Measurements from ENCODE around the gene PITX1. TPM values are rescaled to one million over a fixed set of nuclear protein-coding genes. Genes with fewer than 3 reads are reported as not detected.

The PITX1 gene
- total RNA-seq, 1 experiment from 2014 or later: 31.0 TPM

- Histone ChIP-seq H3K4me1 (ENCODE audit: control insufficient read depth in 1 of 2, insufficient read depth in 2 of 2, low read length in 2 of 2) (peaks cover 0 to 8% of the 10 kb centered on the region in 2 experiments; a peak in 1 of 4 replicates), H3K4me2 (ENCODE audit: low read length) (no peak overlapping the region), H3K9me2 (ENCODE audit: insufficient read depth) (no peaks in the 10 kb centered on the region), H3K27me3 (ENCODE audit: insufficient read depth, low read length) (no peaks in the 10 kb centered on the region), H3K9me3 (ENCODE audit: control insufficient read depth in 1 of 2, insufficient read depth in 1 of 2, low read depth in 1 of 2, low read length in 2 of 2) (no peaks in the 10 kb centered on the region), H3K79me2 (ENCODE audit: insufficient read depth, low read length) (no peaks in the 10 kb centered on the region), H3K36me3 (ENCODE audit: control insufficient read depth in 1 of 2, insufficient read depth in 2 of 2, low read length in 2 of 2) (no peaks in the 10 kb centered on the region), H2AFZ (ENCODE audit: low read depth, low read length, poor library complexity, severe bottlenecking) (no peak overlapping the region), H4K20me1 (ENCODE audit: insufficient read depth) (no peaks in the 10 kb centered on the region), H3K27ac (ENCODE audit: low read depth, low read length) (no peak overlapping the region), H3K9ac (ENCODE audit: low read length) (no peak overlapping the region), H3K4me3 (replicated peaks in 1 of 2; ENCODE audit: low read depth in 1 of 2, low read length in 2 of 2) (no peak overlapping the region)
- TF ChIP-seq SIN3A (IDR thresholded peaks at IDR 0.05; ENCODE audit: low read depth) (no peak), CBX3 (IDR thresholded peaks at IDR 0.05; ENCODE audit: low read depth) (no peak), SP1 (IDR thresholded peaks at IDR 0.05; ENCODE audit: low read depth) (no peak), EZH2phosphoT487 (IDR thresholded peaks at IDR 0.05; ENCODE audit: borderline replicate concordance) (no peak), EZH2 (IDR thresholded peaks at IDR 0.05) (no peak), JUND (IDR thresholded peaks at IDR 0.05) (no peak), SRF (IDR thresholded peaks at IDR 0.05; ENCODE audit: low read depth) (no peak), FOSL1 (IDR thresholded peaks at IDR 0.05; ENCODE audit: low read depth) (no peak), ZFX (IDR thresholded peaks at IDR 0.05) (no peak), EGR1 (IDR thresholded peaks at IDR 0.05; ENCODE audit: low read depth) (no peak), CEBPB (IDR thresholded peaks at IDR 0.05; ENCODE audit: low read depth) (no peak), MAX (IDR thresholded peaks at IDR 0.05) (no peak), POLR2A (IDR thresholded peaks at IDR 0.05; ENCODE audit: borderline replicate concordance, extremely low read depth, insufficient read depth, insufficient read length) (no peak)
- TF ChIP-seq, protein P1, sequence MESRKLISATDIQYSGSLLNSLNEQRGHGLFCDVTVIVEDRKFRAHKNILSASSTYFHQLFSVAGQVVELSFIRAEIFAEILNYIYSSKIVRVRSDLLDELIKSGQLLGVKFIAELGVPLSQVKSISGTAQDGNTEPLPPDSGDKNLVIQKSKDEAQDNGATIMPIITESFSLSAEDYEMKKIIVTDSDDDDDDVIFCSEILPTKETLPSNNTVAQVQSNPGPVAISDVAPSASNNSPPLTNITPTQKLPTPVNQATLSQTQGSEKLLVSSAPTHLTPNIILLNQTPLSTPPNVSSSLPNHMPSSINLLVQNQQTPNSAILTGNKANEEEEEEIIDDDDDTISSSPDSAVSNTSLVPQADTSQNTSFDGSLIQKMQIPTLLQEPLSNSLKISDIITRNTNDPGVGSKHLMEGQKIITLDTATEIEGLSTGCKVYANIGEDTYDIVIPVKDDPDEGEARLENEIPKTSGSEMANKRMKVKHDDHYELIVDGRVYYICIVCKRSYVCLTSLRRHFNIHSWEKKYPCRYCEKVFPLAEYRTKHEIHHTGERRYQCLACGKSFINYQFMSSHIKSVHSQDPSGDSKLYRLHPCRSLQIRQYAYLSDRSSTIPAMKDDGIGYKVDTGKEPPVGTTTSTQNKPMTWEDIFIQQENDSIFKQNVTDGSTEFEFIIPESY (IDR thresholded peaks at IDR 0.05; ENCODE audit: extremely low read depth, insufficient replicate concordance, low read length): no peak
- TF ChIP-seq, protein P2, sequence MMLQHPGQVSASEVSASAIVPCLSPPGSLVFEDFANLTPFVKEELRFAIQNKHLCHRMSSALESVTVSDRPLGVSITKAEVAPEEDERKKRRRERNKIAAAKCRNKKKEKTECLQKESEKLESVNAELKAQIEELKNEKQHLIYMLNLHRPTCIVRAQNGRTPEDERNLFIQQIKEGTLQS (IDR thresholded peaks at IDR 0.05): no peak
- POLR2A ChIA-PET: no interaction called here
- no TSS peak for BruUV-seq (replicated peaks)
- CTCF ChIA-PET: no interaction called here
- RAD21 ChIA-PET (ENCODE audit: low non-redundant PET in 1 of 2, low total read pairs in 2 of 2, uncharacterized antibody in 2 of 2, unreplicated experiment in 2 of 2): no interaction called here
- intact Hi-C loops (cut with micrococcal nuclease): no loop called here
- no peak for DNase-seq (ENCODE audit: low read depth, low spot score)
- no peak for ATAC-seq
These were observed 16.3 kb upstream of the PITX1 start for GRCh38 chr5:135050244-135050767.
